Measurements from ENCODE around the gene B4GAT1. TPM values are rescaled to one million over a fixed set of nuclear protein-coding genes. Genes with fewer than 3 reads are reported as not detected.

Gene B4GAT1
- total and polyA plus RNA-seq, 2 of the 13 experiments (the other 11 are each of a cell fraction or from before 2014, with no cell fraction given), result 40.4 to 109 TPM

DNA sequence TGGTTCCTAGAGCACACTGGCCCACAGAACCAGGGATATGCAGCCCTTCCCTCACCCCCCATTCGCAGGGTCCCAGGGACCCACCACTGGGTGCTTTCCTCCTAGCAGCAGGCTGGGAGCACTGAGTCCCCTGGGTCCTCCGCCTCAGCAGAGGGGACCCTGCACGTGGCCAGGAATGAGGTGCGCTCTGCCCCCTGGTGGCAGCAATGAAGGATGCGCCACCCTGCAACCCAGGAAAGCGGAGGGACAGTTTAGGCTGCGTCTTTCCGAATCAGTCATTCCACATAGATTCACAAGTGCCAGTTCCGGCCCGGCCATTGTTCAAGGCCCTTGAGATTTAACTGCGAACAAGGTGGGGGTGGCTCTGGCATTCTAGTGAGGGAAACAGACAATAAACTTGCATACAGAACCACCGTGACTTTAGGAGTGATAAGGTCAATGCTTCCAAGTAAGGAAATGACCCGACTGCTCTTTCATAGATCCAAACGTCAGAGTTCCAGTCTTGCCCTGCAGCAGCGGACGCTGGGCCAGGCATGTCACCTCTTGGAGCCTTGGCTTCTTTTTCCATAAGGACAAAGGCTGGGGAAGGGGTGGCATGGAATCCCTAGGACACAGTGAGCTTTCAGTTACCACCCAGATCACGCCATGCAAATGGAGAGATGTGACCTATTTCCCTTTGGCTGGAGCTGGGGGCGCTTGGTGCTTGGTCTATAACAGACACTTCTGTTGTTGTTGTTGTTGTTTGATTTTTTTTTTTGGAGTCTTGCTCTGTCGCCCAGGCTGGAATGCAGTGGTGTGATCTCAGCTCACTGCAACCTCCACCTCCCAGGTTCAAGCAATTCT lies 18.9 kb downstream of the B4GAT1 start (continued):
- TF ChIP-seq, protein P1, sequence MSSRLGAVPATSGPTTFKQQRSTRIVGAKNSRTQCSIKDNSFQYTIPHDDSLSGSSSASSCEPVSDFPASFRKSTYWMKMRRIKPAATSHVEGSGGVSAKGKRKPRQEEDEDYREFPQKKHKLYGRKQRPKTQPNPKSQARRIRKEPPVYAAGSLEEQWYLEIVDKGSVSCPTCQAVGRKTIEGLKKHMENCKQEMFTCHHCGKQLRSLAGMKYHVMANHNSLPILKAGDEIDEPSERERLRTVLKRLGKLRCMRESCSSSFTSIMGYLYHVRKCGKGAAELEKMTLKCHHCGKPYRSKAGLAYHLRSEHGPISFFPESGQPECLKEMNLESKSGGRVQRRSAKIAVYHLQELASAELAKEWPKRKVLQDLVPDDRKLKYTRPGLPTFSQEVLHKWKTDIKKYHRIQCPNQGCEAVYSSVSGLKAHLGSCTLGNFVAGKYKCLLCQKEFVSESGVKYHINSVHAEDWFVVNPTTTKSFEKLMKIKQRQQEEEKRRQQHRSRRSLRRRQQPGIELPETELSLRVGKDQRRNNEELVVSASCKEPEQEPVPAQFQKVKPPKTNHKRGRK (CRISPR knock-in tag; IDR thresholded peaks at IDR 0.05), result no peak
- 0 out of 2 replicates have a peak, but pooled peaks have one; percentile 19 for TF ChIP-seq SMYD3 (CRISPR knock-in tag; IDR thresholded peaks at IDR 0.05)
- no peak for TF ChIP-seq NR1H2 (CRISPR knock-in tag; IDR thresholded peaks at IDR 0.05; ENCODE audit: borderline replicate concordance, low read depth)
- TF ChIP-seq, protein P2, sequence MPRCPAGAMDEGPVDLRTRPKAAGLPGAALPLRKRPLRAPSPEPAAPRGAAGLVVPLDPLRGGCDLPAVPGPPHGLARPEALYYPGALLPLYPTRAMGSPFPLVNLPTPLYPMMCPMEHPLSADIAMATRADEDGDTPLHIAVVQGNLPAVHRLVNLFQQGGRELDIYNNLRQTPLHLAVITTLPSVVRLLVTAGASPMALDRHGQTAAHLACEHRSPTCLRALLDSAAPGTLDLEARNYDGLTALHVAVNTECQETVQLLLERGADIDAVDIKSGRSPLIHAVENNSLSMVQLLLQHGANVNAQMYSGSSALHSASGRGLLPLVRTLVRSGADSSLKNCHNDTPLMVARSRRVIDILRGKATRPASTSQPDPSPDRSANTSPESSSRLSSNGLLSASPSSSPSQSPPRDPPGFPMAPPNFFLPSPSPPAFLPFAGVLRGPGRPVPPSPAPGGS (CRISPR knock-in tag; IDR thresholded peaks at IDR 0.05), result no peak; the same call in 1 of the 2 replicates
- TF ChIP-seq, protein P3, sequence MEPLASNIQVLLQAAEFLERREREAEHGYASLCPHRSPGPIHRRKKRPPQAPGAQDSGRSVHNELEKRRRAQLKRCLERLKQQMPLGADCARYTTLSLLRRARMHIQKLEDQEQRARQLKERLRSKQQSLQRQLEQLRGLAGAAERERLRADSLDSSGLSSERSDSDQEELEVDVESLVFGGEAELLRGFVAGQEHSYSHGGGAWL (CRISPR knock-in tag; IDR thresholded peaks at IDR 0.05), result peak; percentile 75
- 0 out of 2 replicates have a peak, but pooled peaks have one; percentile 49 for TF ChIP-seq ISL2 (CRISPR knock-in tag; IDR thresholded peaks at IDR 0.05)
- TF ChIP-seq TAF15 (IDR thresholded peaks at IDR 0.05; ENCODE audit: low read depth, low read length, poor library complexity, severe bottlenecking), result no peak
- TF ChIP-seq ZSCAN30 (CRISPR knock-in tag; IDR thresholded peaks at IDR 0.05), result peak; percentile 85
- TF ChIP-seq ZNF264 (CRISPR knock-in tag; IDR thresholded peaks at IDR 0.05), result 0 out of 2 replicates have a peak, but pooled peaks have one; percentile 41
- TF ChIP-seq RORA (CRISPR knock-in tag; IDR thresholded peaks at IDR 0.05), result no peak
- TF ChIP-seq, protein P4, sequence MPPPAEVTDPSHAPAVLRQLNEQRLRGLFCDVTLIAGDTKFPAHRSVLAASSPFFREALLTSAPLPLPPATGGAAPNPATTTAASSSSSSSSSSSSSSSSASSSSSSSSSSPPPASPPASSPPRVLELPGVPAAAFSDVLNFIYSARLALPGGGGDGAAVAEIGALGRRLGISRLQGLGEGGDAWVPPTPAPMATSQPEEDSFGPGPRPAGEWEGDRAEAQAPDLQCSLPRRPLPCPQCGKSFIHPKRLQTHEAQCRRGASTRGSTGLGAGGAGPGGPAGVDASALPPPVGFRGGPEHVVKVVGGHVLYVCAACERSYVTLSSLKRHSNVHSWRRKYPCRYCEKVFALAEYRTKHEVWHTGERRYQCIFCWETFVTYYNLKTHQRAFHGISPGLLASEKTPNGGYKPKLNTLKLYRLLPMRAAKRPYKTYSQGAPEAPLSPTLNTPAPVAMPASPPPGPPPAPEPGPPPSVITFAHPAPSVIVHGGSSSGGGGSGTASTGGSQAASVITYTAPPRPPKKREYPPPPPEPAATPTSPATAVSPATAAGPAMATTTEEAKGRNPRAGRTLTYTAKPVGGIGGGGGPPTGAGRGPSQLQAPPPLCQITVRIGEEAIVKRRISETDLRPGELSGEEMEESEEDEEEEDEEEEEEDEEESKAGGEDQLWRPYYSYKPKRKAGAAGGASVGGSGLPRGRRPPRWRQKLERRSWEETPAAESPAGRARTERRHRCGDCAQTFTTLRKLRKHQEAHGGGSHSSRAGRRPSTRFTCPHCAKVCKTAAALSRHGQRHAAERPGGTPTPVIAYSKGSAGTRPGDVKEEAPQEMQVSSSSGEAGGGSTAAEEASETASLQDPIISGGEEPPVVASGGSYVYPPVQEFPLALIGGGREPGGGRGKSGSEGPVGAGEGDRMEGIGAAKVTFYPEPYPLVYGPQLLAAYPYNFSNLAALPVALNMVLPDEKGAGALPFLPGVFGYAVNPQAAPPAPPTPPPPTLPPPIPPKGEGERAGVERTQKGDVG (CRISPR knock-in tag; IDR thresholded peaks at IDR 0.05; ENCODE audit: borderline replicate concordance), result 0 out of 2 replicates have a peak, but pooled peaks have one; percentile 27
- no peak for TF ChIP-seq ZNF530 (CRISPR knock-in tag; IDR thresholded peaks at IDR 0.05; ENCODE audit: low read depth)
- TF ChIP-seq, protein P5, sequence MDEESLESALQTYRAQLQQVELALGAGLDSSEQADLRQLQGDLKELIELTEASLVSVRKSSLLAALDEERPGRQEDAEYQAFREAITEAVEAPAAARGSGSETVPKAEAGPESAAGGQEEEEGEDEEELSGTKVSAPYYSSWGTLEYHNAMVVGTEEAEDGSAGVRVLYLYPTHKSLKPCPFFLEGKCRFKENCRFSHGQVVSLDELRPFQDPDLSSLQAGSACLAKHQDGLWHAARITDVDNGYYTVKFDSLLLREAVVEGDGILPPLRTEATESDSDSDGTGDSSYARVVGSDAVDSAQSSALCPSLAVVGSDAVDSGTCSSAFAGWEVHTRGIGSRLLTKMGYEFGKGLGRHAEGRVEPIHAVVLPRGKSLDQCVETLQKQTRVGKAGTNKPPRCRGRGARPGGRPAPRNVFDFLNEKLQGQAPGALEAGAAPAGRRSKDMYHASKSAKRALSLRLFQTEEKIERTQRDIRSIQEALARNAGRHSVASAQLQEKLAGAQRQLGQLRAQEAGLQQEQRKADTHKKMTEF (CRISPR knock-in tag; IDR thresholded peaks at IDR 0.05), result 0 out of 2 replicates have a peak, but pooled peaks have one; percentile 56
- no peak for TF ChIP-seq NCOR1 (IDR thresholded peaks at IDR 0.05; ENCODE audit: borderline replicate concordance, low read length)
- peak; percentile 65; the same call in 1 of the 2 replicates for TF ChIP-seq RFXAP (CRISPR knock-in tag; IDR thresholded peaks at IDR 0.05; ENCODE audit: borderline replicate concordance)
- TF ChIP-seq, protein P6, sequence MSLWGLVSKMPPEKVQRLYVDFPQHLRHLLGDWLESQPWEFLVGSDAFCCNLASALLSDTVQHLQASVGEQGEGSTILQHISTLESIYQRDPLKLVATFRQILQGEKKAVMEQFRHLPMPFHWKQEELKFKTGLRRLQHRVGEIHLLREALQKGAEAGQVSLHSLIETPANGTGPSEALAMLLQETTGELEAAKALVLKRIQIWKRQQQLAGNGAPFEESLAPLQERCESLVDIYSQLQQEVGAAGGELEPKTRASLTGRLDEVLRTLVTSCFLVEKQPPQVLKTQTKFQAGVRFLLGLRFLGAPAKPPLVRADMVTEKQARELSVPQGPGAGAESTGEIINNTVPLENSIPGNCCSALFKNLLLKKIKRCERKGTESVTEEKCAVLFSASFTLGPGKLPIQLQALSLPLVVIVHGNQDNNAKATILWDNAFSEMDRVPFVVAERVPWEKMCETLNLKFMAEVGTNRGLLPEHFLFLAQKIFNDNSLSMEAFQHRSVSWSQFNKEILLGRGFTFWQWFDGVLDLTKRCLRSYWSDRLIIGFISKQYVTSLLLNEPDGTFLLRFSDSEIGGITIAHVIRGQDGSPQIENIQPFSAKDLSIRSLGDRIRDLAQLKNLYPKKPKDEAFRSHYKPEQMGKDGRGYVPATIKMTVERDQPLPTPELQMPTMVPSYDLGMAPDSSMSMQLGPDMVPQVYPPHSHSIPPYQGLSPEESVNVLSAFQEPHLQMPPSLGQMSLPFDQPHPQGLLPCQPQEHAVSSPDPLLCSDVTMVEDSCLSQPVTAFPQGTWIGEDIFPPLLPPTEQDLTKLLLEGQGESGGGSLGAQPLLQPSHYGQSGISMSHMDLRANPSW (CRISPR knock-in tag; IDR thresholded peaks at IDR 0.05; ENCODE audit: borderline replicate concordance), result 0 out of 2 replicates have a peak, but pooled peaks have one; percentile 26
